ENCODE measurements around the gene MKKS. TPM values are rescaled to one million over a fixed set of nuclear protein-coding genes. Genes with fewer than 3 reads are reported as not detected.

The MKKS gene
- total RNA-seq, 1 experiment from 2014 or later: 19.9 TPM

DNA sequence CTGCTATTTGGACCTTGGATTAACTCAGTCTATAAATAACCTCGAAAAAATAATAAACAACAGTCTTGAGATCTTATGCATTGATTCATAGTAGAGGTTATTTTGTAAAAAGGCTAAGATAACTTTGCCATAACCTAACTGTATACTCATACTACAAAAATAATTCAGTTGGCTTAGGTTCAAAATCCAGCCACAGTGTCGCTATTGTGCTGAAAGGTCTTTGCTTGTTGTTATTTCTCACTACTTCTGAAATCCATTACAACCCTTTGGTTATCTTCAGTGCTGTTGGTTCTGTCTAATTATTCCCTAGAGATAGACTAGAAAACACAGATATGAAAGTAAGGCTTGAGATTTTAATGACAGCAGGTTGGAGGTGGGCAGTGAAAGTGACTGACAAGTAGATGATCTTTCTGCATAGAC, 74.4 kb downstream of the MKKS start (continued):
- TF ChIP-seq CBX3 (IDR thresholded peaks at IDR 0.05; ENCODE audit: low read depth) (no peak), FOSL1 (IDR thresholded peaks at IDR 0.05; ENCODE audit: low read depth) (no peak), ZNF274 (IDR thresholded peaks at IDR 0.05; ENCODE audit: low read depth, low read length) (no peak), POLR2AphosphoS5 (IDR thresholded peaks at IDR 0.05; ENCODE audit: low read depth, low read length) (no peak)
- TF ChIP-seq, protein P1, sequence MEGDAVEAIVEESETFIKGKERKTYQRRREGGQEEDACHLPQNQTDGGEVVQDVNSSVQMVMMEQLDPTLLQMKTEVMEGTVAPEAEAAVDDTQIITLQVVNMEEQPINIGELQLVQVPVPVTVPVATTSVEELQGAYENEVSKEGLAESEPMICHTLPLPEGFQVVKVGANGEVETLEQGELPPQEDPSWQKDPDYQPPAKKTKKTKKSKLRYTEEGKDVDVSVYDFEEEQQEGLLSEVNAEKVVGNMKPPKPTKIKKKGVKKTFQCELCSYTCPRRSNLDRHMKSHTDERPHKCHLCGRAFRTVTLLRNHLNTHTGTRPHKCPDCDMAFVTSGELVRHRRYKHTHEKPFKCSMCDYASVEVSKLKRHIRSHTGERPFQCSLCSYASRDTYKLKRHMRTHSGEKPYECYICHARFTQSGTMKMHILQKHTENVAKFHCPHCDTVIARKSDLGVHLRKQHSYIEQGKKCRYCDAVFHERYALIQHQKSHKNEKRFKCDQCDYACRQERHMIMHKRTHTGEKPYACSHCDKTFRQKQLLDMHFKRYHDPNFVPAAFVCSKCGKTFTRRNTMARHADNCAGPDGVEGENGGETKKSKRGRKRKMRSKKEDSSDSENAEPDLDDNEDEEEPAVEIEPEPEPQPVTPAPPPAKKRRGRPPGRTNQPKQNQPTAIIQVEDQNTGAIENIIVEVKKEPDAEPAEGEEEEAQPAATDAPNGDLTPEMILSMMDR (IDR thresholded peaks at IDR 0.05 in 2 of 3, conservative IDR thresholded peaks at IDR 0.05 in 1 of 3; ENCODE audit: borderline replicate concordance in 1 of 3, insufficient read depth in 1 of 3, low read depth in 2 of 3, low read length in 2 of 3): no peak

DNA sequence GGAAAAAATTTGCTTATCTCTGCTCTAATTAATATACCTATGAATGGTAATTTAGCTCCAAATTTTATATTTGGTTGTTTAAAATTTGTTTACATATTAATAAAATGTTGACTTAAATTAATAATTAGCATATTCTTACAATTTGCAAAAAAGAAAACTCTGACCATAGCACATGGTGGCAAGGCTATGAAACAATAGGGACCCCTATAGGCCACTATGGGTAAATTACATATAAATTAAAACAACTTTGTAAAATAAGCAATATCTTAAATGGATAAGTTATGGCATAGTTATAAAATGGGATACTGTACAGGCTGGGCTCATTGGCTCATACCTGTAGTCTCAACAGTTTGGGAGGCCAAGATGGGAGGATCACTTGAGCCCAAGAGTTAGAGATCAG, 76.0 kb downstream of the MKKS start:
- POLR2A ChIA-PET: no interaction called here
- TF ChIP-seq TCF7L2 (IDR thresholded peaks at IDR 0.05; ENCODE audit: borderline replicate concordance, extremely low read depth, insufficient read depth, insufficient read length) (no peak), RAD21 (IDR thresholded peaks at IDR 0.05; ENCODE audit: low read depth) (peak; percentile 46), SRF (IDR thresholded peaks at IDR 0.05; ENCODE audit: low read depth) (no peak)
- TF ChIP-seq, protein P1 (IDR thresholded peaks at IDR 0.05 in 2 of 3, conservative IDR thresholded peaks at IDR 0.05 in 1 of 3; ENCODE audit: borderline replicate concordance in 1 of 3, insufficient read depth in 1 of 3, low read depth in 2 of 3, low read length in 2 of 3): peak; percentile 26 to 58 (median 49); a peak in 5 of 6 replicates
- TF ChIP-seq, protein P2, sequence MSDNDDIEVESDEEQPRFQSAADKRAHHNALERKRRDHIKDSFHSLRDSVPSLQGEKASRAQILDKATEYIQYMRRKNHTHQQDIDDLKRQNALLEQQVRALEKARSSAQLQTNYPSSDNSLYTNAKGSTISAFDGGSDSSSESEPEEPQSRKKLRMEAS (IDR thresholded peaks at IDR 0.05): 0 out of 2 replicates have a peak, but pooled peaks have one; percentile 22
- H3K4me1 ChIP-seq (ENCODE audit: control insufficient read depth in 1 of 2, insufficient read depth in 2 of 2, low read length in 2 of 2): peaks cover 0 to 5% of the 10 kb centered on the region in 2 experiments; a peak in 1 of 4 replicates
- no peaks in the 10 kb centered on the region for H3K9me3 ChIP-seq (ENCODE audit: control insufficient read depth in 1 of 2, insufficient read depth in 1 of 2, low read depth in 1 of 2, low read length in 2 of 2)
- RAD21 ChIA-PET (ENCODE audit: low non-redundant PET in 1 of 2, low total read pairs in 2 of 2, uncharacterized antibody in 2 of 2, unreplicated experiment in 2 of 2): no interaction called here
- BruUV-seq (replicated peaks): no TSS peak
- no peaks in the 10 kb centered on the region for H3K36me3 ChIP-seq (ENCODE audit: control insufficient read depth in 1 of 2, insufficient read depth in 2 of 2, low read length in 2 of 2)
- CTCF ChIA-PET: interaction anchor here (0.6 to 1.6 kb wide), 4 partner anchors 9 to 741 kb away, joined by 3 to 5 read pairs (median 4); no protein-coding TSS in a partner anchor
- no peaks in the 10 kb centered on the region for H4K20me1 ChIP-seq (ENCODE audit: insufficient read depth)
- no peak overlapping the region for H3K9ac ChIP-seq (ENCODE audit: low read length)
- H3K27ac ChIP-seq (ENCODE audit: low read depth, low read length): no peak overlapping the region
- DNase-seq (ENCODE audit: low read depth, low spot score) (no peak), ATAC-seq (peak; percentile 57)
- intact Hi-C loops (cut with micrococcal nuclease): no loop called here
- H2AFZ ChIP-seq (ENCODE audit: low read depth, low read length, poor library complexity, severe bottlenecking): peak overlapping the region; percentile 66
- no peaks in the 10 kb centered on the region for H3K79me2 ChIP-seq (ENCODE audit: insufficient read depth, low read length)
- H3K9me2 ChIP-seq (ENCODE audit: insufficient read depth): no peaks in the 10 kb centered on the region
- H3K27me3 ChIP-seq (ENCODE audit: insufficient read depth, low read length): no peaks in the 10 kb centered on the region
- no peak overlapping the region for H3K4me2 ChIP-seq (ENCODE audit: low read length)
- H3K4me3 ChIP-seq (replicated peaks in 1 of 2; ENCODE audit: low read depth in 1 of 2, low read length in 2 of 2): no peak overlapping the region

Measured in HCT116 (cell line).